Measurements from ENCODE around the gene ENPP1. TPM values are rescaled to one million over a fixed set of nuclear protein-coding genes. Genes with fewer than 3 reads are reported as not detected.

The ENPP1 gene
- polyA plus RNA-seq, 1 of the 3 experiments (the other 2 are of a cell fraction), result not detected

- ChIA-PET POLR2A (no interaction called here), CTCF (no interaction called here)
- Histone ChIP-seq H3F3A (replicated peaks; ENCODE audit: insufficient read depth) (no peaks in the 10 kb centered on the region), H3K27me3 (ENCODE audit: insufficient read depth) (peaks cover 11% of the 10 kb centered on the region; the same call in 1 of the 2 replicates), H3K4me1 (ENCODE audit: control insufficient read depth in 1 of 2, insufficient read depth in 2 of 2, low read depth in 1 of 2, low read length in 1 of 2) (no peaks in the 10 kb centered on the region), H3K9me2 (no peaks in the 10 kb centered on the region), H3K4me2 (no peak overlapping the region), H3K9ac (no peak overlapping the region), H3K4me3 (ENCODE audit: low read depth in 2 of 2, low read length in 1 of 2) (no peak overlapping the region), H3K9me3 (no peaks in the 10 kb centered on the region), H4K20me1 (ENCODE audit: insufficient read depth) (no peaks in the 10 kb centered on the region), H3K79me2 (ENCODE audit: insufficient read depth) (no peaks in the 10 kb centered on the region), H3K36me3 (replicated peaks in 1 of 2; ENCODE audit: control insufficient read depth in 1 of 2, insufficient read depth in 2 of 2, low read length in 1 of 2) (no peaks in the 10 kb centered on the region), H2AFZ (ENCODE audit: low read depth) (no peak overlapping the region), H3K27ac (ENCODE audit: low read depth in 2 of 2, low read length in 1 of 2) (no peak overlapping the region)
- no peak for DNase-seq
- TF ChIP-seq CTCF (IDR thresholded peaks at IDR 0.05) (no peak), SIN3A (IDR thresholded peaks at IDR 0.05; ENCODE audit: borderline replicate concordance, low read depth, low read length) (no peak), TAF1 (IDR thresholded peaks at IDR 0.05; ENCODE audit: borderline replicate concordance, low read depth, low read length) (no peak), PBX3 (IDR thresholded peaks at IDR 0.05) (no peak), TCF12 (IDR thresholded peaks at IDR 0.05) (no peak)
- WGBS (ENCODE audit: low lambda C conversion rate), result 0% methylated on average over 1 of the region's 1 CpG
Observed at GRCh38 chr6:131782764-131783163, 25.1 kb upstream of the ENPP1 start.

- no peak overlapping the region for H2AFZ ChIP-seq (ENCODE audit: low read depth)
- no peak for TF ChIP-seq NFIC (IDR thresholded peaks at IDR 0.05; ENCODE audit: borderline replicate concordance)
- CTCF ChIA-PET, result no interaction called here
- no peak overlapping the region for H3K27ac ChIP-seq (ENCODE audit: low read depth in 2 of 2, low read length in 1 of 2)
- no peak overlapping the region for H3K4me2 ChIP-seq
- no peaks in the 10 kb centered on the region for H4K20me1 ChIP-seq (ENCODE audit: insufficient read depth)
- H3K9me3 ChIP-seq, result no peaks in the 10 kb centered on the region
- WGBS (ENCODE audit: low lambda C conversion rate), result 5% methylated on average over 1 of the region's 1 CpG
- POLR2A ChIA-PET, result no interaction called here
- no peaks in the 10 kb centered on the region for H3K9me2 ChIP-seq
- no peaks in the 10 kb centered on the region for H3K79me2 ChIP-seq (ENCODE audit: insufficient read depth)
- H3K4me3 ChIP-seq (ENCODE audit: low read depth in 2 of 2, low read length in 1 of 2), result no peak overlapping the region
- H3F3A ChIP-seq (replicated peaks; ENCODE audit: insufficient read depth), result no peaks in the 10 kb centered on the region
- H3K27me3 ChIP-seq (ENCODE audit: insufficient read depth), result peaks cover 7% of the 10 kb centered on the region; the same call in 1 of the 2 replicates
- no peaks in the 10 kb centered on the region; a peak in 1 of 4 replicates for H3K4me1 ChIP-seq (ENCODE audit: control insufficient read depth in 1 of 2, insufficient read depth in 2 of 2, low read depth in 1 of 2, low read length in 1 of 2)
- no peak for DNase-seq
- no peaks in the 10 kb centered on the region for H3K36me3 ChIP-seq (replicated peaks in 1 of 2; ENCODE audit: control insufficient read depth in 1 of 2, insufficient read depth in 2 of 2, low read length in 1 of 2)
- no peak overlapping the region for H3K9ac ChIP-seq
Observed at GRCh38 chr6:131784561-131784960, 23.3 kb upstream of the ENPP1 start.

GRCh38 chr6:131787079-131787478 lies 20.7 kb upstream of the ENPP1 start:
- Histone ChIP-seq H2AFZ (ENCODE audit: low read depth) (no peak overlapping the region), H3K4me3 (ENCODE audit: low read depth in 2 of 2, low read length in 1 of 2) (no peak overlapping the region), H3F3A (replicated peaks; ENCODE audit: insufficient read depth) (no peaks in the 10 kb centered on the region), H3K4me2 (no peak overlapping the region), H3K9me3 (no peaks in the 10 kb centered on the region), H3K27me3 (ENCODE audit: insufficient read depth) (peaks cover 7% of the 10 kb centered on the region; the same call in 1 of the 2 replicates), H3K27ac (ENCODE audit: low read depth in 2 of 2, low read length in 1 of 2) (no peak overlapping the region), H3K79me2 (ENCODE audit: insufficient read depth) (no peaks in the 10 kb centered on the region), H3K4me1 (ENCODE audit: control insufficient read depth in 1 of 2, insufficient read depth in 2 of 2, low read depth in 1 of 2, low read length in 1 of 2) (no peaks in the 10 kb centered on the region; a peak in 1 of 4 replicates), H3K9ac (no peak overlapping the region), H4K20me1 (ENCODE audit: insufficient read depth) (no peaks in the 10 kb centered on the region), H3K9me2 (no peaks in the 10 kb centered on the region), H3K36me3 (replicated peaks in 1 of 2; ENCODE audit: control insufficient read depth in 1 of 2, insufficient read depth in 2 of 2, low read length in 1 of 2) (no peaks in the 10 kb centered on the region)
- CTCF ChIA-PET, result no interaction called here
- DNase-seq, result no peak
- POLR2A ChIA-PET, result no interaction called here
- no peak for TF ChIP-seq MAX (IDR thresholded peaks at IDR 0.05; ENCODE audit: low read depth)
- no peak for TF ChIP-seq PBX3 (IDR thresholded peaks at IDR 0.05)
- no peak for TF ChIP-seq MXI1 (IDR thresholded peaks at IDR 0.05; ENCODE audit: low read depth, low read length)
- TF ChIP-seq, protein P1, sequence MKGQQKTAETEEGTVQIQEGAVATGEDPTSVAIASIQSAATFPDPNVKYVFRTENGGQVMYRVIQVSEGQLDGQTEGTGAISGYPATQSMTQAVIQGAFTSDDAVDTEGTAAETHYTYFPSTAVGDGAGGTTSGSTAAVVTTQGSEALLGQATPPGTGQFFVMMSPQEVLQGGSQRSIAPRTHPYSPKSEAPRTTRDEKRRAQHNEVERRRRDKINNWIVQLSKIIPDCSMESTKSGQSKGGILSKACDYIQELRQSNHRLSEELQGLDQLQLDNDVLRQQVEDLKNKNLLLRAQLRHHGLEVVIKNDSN (IDR thresholded peaks at IDR 0.05; ENCODE audit: borderline replicate concordance, low read depth), result no peak
- TF ChIP-seq GABPA (IDR thresholded peaks at IDR 0.05; ENCODE audit: low read depth), result no peak
- no peak for TF ChIP-seq POLR2AphosphoS5 (IDR thresholded peaks at IDR 0.05; ENCODE audit: low read depth, low read length)
- TF ChIP-seq RFX5 (IDR thresholded peaks at IDR 0.05; ENCODE audit: low read length), result no peak
- no peak for TF ChIP-seq SIN3A (IDR thresholded peaks at IDR 0.05; ENCODE audit: borderline replicate concordance, low read depth, low read length)
- TF ChIP-seq CHD2 (IDR thresholded peaks at IDR 0.05; ENCODE audit: low read length, partially characterized antibody), result no peak
- TF ChIP-seq TEAD4 (IDR thresholded peaks at IDR 0.05; ENCODE audit: borderline replicate concordance, insufficient read depth), result no peak
- TF ChIP-seq ELF1 (IDR thresholded peaks at IDR 0.05), result no peak
- TF ChIP-seq TCF12 (IDR thresholded peaks at IDR 0.05), result no peak
- TF ChIP-seq, protein P2, sequence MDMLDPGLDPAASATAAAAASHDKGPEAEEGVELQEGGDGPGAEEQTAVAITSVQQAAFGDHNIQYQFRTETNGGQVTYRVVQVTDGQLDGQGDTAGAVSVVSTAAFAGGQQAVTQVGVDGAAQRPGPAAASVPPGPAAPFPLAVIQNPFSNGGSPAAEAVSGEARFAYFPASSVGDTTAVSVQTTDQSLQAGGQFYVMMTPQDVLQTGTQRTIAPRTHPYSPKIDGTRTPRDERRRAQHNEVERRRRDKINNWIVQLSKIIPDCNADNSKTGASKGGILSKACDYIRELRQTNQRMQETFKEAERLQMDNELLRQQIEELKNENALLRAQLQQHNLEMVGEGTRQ (IDR thresholded peaks at IDR 0.05; ENCODE audit: borderline replicate concordance, low read depth, low read length), result no peak

Measured in SK-N-SH (cell line).